GM12878 (cell line): Measurements from ENCODE around the gene CPS1. TPM values are rescaled to one million over a fixed set of nuclear protein-coding genes. Genes with fewer than 3 reads are reported as not detected.

ENCODE experiments used
- ATAC-seq: fragments of 200-7000 bp; cut with Tn5 transposase; 3 replicates; pipeline ENCODE4 v1.9.1; 2020; ENCODE audit warnings: mild to moderate bottlenecking, moderate library complexity
- BruUV-seq: library from RNA; stranded (reverse); fragments of 400-500 nt; replicated peaks from 2 replicates; lab custom pipeline; 2021; lab: Mats Ljungman, UMichigan
- CTCF ChIA-PET: fragments of 300-600 bp; sonication (Branson Sonifier 250); formaldehyde crosslinking; extraction: SDS; loops from one replicate; lab custom pipeline; 2021; ENCODE audit warnings: inconsistent platforms; lab: Yijun Ruan, JAX
- POLR2A ChIA-PET: fragments of 350-600 bp; formaldehyde crosslinking; extraction: SDS; loops from one replicate; lab custom pipeline; 2021; ENCODE audit warnings: inconsistent platforms; lab: Charles Lee
- RAD21 ChIA-PET: fragments of 300-600 bp; sonication (Branson Sonifier 250); formaldehyde crosslinking; loops from one replicate; lab custom pipeline; 2023; ENCODE audit warnings: antibody characterized with exemption; ENCODE audit not compliant: unreplicated experiment; lab: Charles Lee
- SMC1A ChIA-PET: fragments of 300-600 bp; sonication (Branson Sonifier 250); formaldehyde crosslinking; loops from one replicate; lab custom pipeline; 2023; ENCODE audit not compliant: unreplicated experiment, uncharacterized antibody; lab: Charles Lee
- DNase-seq: peaks from one replicate; pipeline ENCODE4 v3.0.0-alpha.2; 2011; ENCODE audit warnings: low read depth, low spot score
- FAIRE-seq: peaks from 3 replicates; lab custom pipeline; 2011; peaks lifted over from hg19 to GRCh38; lab: Jason Lieb, UNC
- H2AFZ ChIP-seq: 2 replicates; pipeline ENCODE4 v1.6.0; 2011; ENCODE audit warnings: low read depth, low read length, control low read depth; ENCODE audit not compliant: control insufficient read depth
- H3K27ac ChIP-seq: 2 replicates; pipeline ENCODE4 v1.5.1; 2011; ENCODE audit warnings: control low read depth; ENCODE audit not compliant: control insufficient read depth, insufficient read depth
- H3K27me3 ChIP-seq, 2 experiments: replicated peaks in 1 of 2; 2 replicates each; pipeline versions ENCODE4 v1.6.0 to v1.6.1; 2011; ENCODE audit warnings: low read length in 1 of 2; ENCODE audit not compliant: control insufficient read depth in 2 of 2, insufficient read depth in 2 of 2
- H3K36me3 ChIP-seq, 2 experiments: 2 replicates each; pipeline ENCODE4 v1.5.1; 2011; ENCODE audit warnings: low read length in 1 of 2; ENCODE audit not compliant: control insufficient read depth in 2 of 2, insufficient read depth in 2 of 2
- H3K4me1 ChIP-seq: 2 replicates; pipeline ENCODE4 v1.6.1; 2011; ENCODE audit warnings: mild to moderate bottlenecking, low read length, moderate library complexity, mixed read lengths; ENCODE audit not compliant: control insufficient read depth, insufficient read depth
- H3K4me2 ChIP-seq: 2 replicates; pipeline ENCODE4 v1.6.0; 2011; ENCODE audit warnings: control low read depth; ENCODE audit not compliant: control insufficient read depth, insufficient read depth
- H3K4me3 ChIP-seq: fragments of 200-600 bp; sonication (generic); 2 replicates; pipeline ENCODE4 v1.5.1; 2016
- H3K79me2 ChIP-seq: 2 replicates; pipeline ENCODE4 v1.6.0; 2011; ENCODE audit warnings: low read length; ENCODE audit not compliant: control insufficient read depth, insufficient read depth
- H3K9ac ChIP-seq: 2 replicates; pipeline ENCODE4 v1.8.0; 2011; ENCODE audit warnings: low read length, control low read depth, mixed read lengths; ENCODE audit not compliant: control insufficient read depth, insufficient read depth
- H3K9me3 ChIP-seq: replicated peaks from 3 replicates; pipeline ENCODE4 v1.5.1; 2011; ENCODE audit warnings: mild to moderate bottlenecking, low read length; ENCODE audit not compliant: control insufficient read depth, insufficient read depth
- H4K20me1 ChIP-seq: 2 replicates; pipeline ENCODE4 v1.6.0; 2011; ENCODE audit not compliant: control insufficient read depth, insufficient read depth
- ASH2L ChIP-seq: fragments of 300-600, 200-600 bp; sonication (generic); IDR thresholded peaks from 2 replicates; pipeline ENCODE4 v1.6.1; 2017; ENCODE audit warnings: low read depth, mild to moderate bottlenecking, borderline replicate concordance
- CHD4 ChIP-seq: fragments of 200-600 bp; sonication (generic); IDR thresholded peaks from 2 replicates; pipeline ENCODE4 v1.6.1; 2016; ENCODE audit warnings: mild to moderate bottlenecking
- CREB1 ChIP-seq: IDR thresholded peaks from 2 replicates; pipeline ENCODE4 v1.6.1; 2012; ENCODE audit warnings: low read depth, mild to moderate bottlenecking, inconsistent platforms
- HCFC1 ChIP-seq: fragments of 150-350 bp; IDR thresholded peaks from 2 replicates; pipeline ENCODE4 v1.6.1; 2014; ENCODE audit warnings: low read length
- IKZF1 ChIP-seq: fragments of 450-650 bp; conservative IDR thresholded peaks from 2 replicates; pipeline ENCODE4 v1.6.1; 2017; ENCODE audit warnings: antibody characterized with exemption, mild to moderate bottlenecking
- MYC ChIP-seq: IDR thresholded peaks from 2 replicates; pipeline ENCODE4 v1.6.1; 2011; ENCODE audit warnings: mild to moderate bottlenecking, low read length, moderate library complexity, inconsistent platforms; ENCODE audit not compliant: insufficient read depth, insufficient replicate concordance, insufficient read length, severe bottlenecking
- PAX5 ChIP-seq: IDR thresholded peaks from 2 replicates; pipeline ENCODE4 v1.6.1; 2011; ENCODE audit warnings: low read depth, low read length, borderline replicate concordance
- PML ChIP-seq: IDR thresholded peaks from 2 replicates; pipeline ENCODE4 v1.6.1; 2012; ENCODE audit warnings: low read length, inconsistent platforms
- RAD51 ChIP-seq: fragments of 450-650 bp; IDR thresholded peaks from 2 replicates; pipeline ENCODE4 v1.6.1; 2016; ENCODE audit warnings: moderate library complexity, mild to moderate bottlenecking, inconsistent platforms
- YBX1 ChIP-seq: fragments of 450-650 bp; IDR thresholded peaks from 2 replicates; pipeline ENCODE4 v1.6.1; 2016; ENCODE audit warnings: antibody characterized with exemption
- ZBED1 ChIP-seq: IDR thresholded peaks from 2 replicates; pipeline ENCODE4 v1.6.1; 2016; ENCODE audit warnings: borderline replicate concordance
- ZNF207 ChIP-seq: fragments of 450-650 bp; IDR thresholded peaks from 2 replicates; pipeline ENCODE4 v1.6.1; 2014; ENCODE audit warnings: antibody characterized with exemption, mild to moderate bottlenecking, borderline replicate concordance
- WGBS: methylation state at CpG from one replicate; pipeline ENCODE4 v1.1.6; 2016; ENCODE audit warnings: low lambda C conversion rate; ENCODE audit not compliant: insufficient replicate concordance, insufficient coverage; ENCODE audit errors: missing lambda C conversion rate; 5-methylcytosine and 5-hydroxymethylcytosine counted together
- in situ Hi-C: fragments of 300-500 bp; cut with MboI; formaldehyde crosslinking; loops from 9 replicates; pipeline ENCODE4 v1.14.3; 2018; ENCODE audit warnings: mixed read lengths
- intact Hi-C: fragments of 100-400 bp; cut with micrococcal nuclease; formaldehyde crosslinking; loops from one replicate; pipeline ENCODE4 v1.14.2; 2022; ENCODE audit not compliant: unreplicated experiment
- polyA plus RNA-seq, 11 experiments: library from polyadenylated mRNA; depleted of rRNA in 4 of 11; unstranded in 6 of 11; stranded (reverse) in 5 of 11; fragments of >200 nt; fragmentation: Nextera tagmentation in 4 of 11; fragmentation: Illumina TruSeq in 1 of 11; extraction: Ambion mirVana in 4 of 11; extraction: Trizol in 1 of 11; gene quantifications; 1 replicate in 1 of 11; 2 replicates in 10 of 11; pipeline versions ENCODE4 v1.2.1 to v1.2.3, GENCODE V29; 2011 to 2016; ENCODE audit warnings: inconsistent platforms in 2 of 11, missing spikeins in 2 of 11, low read depth in 1 of 11
- total RNA-seq, 4 experiments: library from RNA; depleted of rRNA in 3 of 4; stranded (reverse); fragments of >200 nt in 3 of 4; fragmentation: Illumina TruSeq in 1 of 4; extraction: Trizol in 1 of 4; gene quantifications; 2 replicates each; pipeline versions ENCODE4 v1.2.1 to v1.2.3, GENCODE V29; 2013 to 2021
- TF ChIP-seq, protein P1 (sequence below): IDR thresholded peaks from 2 replicates; pipeline ENCODE4 v1.6.1; 2011; ENCODE audit warnings: low read depth, low read length, improper control_type of control experiment, borderline replicate concordance
- TF ChIP-seq, protein P2 (sequence below): IDR thresholded peaks from 2 replicates; pipeline ENCODE4 v1.6.1; 2011; ENCODE audit warnings: borderline replicate concordance, low read depth, mild to moderate bottlenecking, moderate library complexity, low read length; ENCODE audit not compliant: insufficient read depth, poor library complexity, severe bottlenecking
- TF ChIP-seq, protein P3 (sequence below): fragments of 450-650 bp; IDR thresholded peaks from 2 replicates; pipeline ENCODE4 v1.6.1; 2017; ENCODE audit warnings: mild to moderate bottlenecking, low read depth, inconsistent platforms; ENCODE audit not compliant: poor library complexity, severe bottlenecking
- TF ChIP-seq, protein P4 (sequence below): fragments of 450-650 bp; IDR thresholded peaks from 2 replicates; pipeline ENCODE4 v1.6.1; 2018; ENCODE audit warnings: borderline replicate concordance, mild to moderate bottlenecking; ENCODE audit not compliant: partially characterized antibody

CPS1 gene
- total and polyA plus RNA-seq, 10 of the 15 experiments (the other 5 are each of a cell fraction or from before 2014, with no cell fraction given), result 0.20 to 4.6 (median 0.55) TPM

DNA sequence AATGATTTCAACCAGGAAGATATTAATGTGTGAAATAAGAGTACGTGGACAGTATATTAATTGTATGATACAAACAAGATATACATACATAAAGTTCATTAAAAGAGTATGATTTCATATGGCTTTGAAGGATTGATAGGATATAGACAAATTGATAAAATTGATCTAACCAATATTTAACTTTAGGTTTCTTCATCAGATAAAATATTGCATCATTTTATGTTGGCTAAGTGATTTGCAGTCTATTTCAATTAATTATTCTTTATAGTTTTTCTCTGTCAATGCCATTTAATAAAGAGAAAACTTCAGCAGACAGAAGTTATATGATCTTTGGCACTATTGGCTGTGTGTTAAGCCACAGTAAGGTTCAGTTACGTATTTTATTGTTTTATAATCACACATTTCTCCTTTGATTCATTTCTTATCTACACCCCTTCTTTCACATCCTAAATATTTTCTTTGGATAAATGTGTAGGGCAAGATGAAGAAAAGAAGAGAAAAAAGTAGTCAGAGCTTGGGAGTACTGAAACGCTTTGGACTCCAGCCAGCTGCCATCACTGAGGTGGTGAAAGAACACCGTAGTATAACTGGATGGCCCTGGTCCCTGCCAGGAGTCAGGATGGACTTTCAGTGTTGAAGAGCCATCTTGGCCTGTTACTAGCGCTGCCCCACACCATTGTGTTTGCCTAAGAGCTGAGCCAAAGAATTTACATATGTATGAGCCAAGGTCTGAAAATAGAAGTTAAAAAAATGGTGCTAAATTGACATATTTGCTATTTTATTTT, 9.8 kb upstream of the CPS1 start:
- H3K27ac ChIP-seq, result no peak overlapping the region
- no peaks in the 10 kb centered on the region for H4K20me1 ChIP-seq
- H3K9me3 ChIP-seq, result no peaks in the 10 kb centered on the region
- H3K36me3 ChIP-seq, result no peaks in the 10 kb centered on the region
- BruUV-seq, result no TSS peak
- no peak overlapping the region for H2AFZ ChIP-seq
- H3K9ac ChIP-seq, result no peak overlapping the region
- POLR2A ChIA-PET, result no interaction called here
- ATAC-seq, result no peak
- no peaks in the 10 kb centered on the region for H3K4me1 ChIP-seq
- no peak overlapping the region for H3K4me3 ChIP-seq
- H3K27me3 ChIP-seq, result no peaks in the 10 kb centered on the region
- intact Hi-C loops, result no loop called here
- RAD21 ChIA-PET, result no interaction called here
- WGBS, result 9% methylated on average over 5 of the region's 5 CpGs
- SMC1A ChIA-PET, result no interaction called here
- in situ Hi-C loops, result no loop called here
- H3K79me2 ChIP-seq, result no peaks in the 10 kb centered on the region
- CTCF ChIA-PET, result no interaction called here
- H3K4me2 ChIP-seq, result no peak overlapping the region
- no peak for DNase-seq
- no peak for FAIRE-seq
- TF ChIP-seq PAX5 (no peak), YBX1 (no peak), PML (no peak), CREB1 (no peak), MYC (no peak), RAD51 (no peak), ASH2L (no peak), CHD4 (no peak), ZBED1 (no peak), IKZF1 (no peak), ZNF207 (no peak), HCFC1 (no peak)
- TF ChIP-seq, protein P1, sequence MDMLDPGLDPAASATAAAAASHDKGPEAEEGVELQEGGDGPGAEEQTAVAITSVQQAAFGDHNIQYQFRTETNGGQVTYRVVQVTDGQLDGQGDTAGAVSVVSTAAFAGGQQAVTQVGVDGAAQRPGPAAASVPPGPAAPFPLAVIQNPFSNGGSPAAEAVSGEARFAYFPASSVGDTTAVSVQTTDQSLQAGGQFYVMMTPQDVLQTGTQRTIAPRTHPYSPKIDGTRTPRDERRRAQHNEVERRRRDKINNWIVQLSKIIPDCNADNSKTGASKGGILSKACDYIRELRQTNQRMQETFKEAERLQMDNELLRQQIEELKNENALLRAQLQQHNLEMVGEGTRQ, result no peak
- TF ChIP-seq, protein P2, sequence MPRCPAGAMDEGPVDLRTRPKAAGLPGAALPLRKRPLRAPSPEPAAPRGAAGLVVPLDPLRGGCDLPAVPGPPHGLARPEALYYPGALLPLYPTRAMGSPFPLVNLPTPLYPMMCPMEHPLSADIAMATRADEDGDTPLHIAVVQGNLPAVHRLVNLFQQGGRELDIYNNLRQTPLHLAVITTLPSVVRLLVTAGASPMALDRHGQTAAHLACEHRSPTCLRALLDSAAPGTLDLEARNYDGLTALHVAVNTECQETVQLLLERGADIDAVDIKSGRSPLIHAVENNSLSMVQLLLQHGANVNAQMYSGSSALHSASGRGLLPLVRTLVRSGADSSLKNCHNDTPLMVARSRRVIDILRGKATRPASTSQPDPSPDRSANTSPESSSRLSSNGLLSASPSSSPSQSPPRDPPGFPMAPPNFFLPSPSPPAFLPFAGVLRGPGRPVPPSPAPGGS, result no peak
- TF ChIP-seq, protein P3, sequence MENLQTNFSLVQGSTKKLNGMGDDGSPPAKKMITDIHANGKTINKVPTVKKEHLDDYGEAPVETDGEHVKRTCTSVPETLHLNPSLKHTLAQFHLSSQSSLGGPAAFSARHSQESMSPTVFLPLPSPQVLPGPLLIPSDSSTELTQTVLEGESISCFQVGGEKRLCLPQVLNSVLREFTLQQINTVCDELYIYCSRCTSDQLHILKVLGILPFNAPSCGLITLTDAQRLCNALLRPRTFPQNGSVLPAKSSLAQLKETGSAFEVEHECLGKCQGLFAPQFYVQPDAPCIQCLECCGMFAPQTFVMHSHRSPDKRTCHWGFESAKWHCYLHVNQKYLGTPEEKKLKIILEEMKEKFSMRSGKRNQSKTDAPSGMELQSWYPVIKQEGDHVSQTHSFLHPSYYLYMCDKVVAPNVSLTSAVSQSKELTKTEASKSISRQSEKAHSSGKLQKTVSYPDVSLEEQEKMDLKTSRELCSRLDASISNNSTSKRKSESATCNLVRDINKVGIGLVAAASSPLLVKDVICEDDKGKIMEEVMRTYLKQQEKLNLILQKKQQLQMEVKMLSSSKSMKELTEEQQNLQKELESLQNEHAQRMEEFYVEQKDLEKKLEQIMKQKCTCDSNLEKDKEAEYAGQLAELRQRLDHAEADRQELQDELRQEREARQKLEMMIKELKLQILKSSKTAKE, result no peak
- TF ChIP-seq, protein P4, sequence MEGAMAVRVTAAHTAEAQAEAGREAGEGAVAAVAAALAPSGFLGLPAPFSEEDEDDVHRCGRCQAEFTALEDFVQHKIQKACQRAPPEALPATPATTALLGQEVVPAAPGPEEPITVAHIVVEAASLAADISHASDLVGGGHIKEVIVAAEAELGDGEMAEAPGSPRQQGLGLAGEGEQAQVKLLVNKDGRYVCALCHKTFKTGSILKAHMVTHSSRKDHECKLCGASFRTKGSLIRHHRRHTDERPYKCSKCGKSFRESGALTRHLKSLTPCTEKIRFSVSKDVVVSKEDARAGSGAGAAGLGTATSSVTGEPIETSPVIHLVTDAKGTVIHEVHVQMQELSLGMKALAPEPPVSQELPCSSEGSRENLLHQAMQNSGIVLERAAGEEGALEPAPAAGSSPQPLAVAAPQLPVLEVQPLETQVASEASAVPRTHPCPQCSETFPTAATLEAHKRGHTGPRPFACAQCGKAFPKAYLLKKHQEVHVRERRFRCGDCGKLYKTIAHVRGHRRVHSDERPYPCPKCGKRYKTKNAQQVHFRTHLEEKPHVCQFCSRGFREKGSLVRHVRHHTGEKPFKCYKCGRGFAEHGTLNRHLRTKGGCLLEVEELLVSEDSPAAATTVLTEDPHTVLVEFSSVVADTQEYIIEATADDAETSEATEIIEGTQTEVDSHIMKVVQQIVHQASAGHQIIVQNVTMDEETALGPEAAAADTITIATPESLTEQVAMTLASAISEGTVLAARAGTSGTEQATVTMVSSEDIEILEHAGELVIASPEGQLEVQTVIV, result no peak
